NCI-H345 treated with DMSO at 0.1 percent for 48 hours (cell line): ENCODE data around the gene PPFIA4.

Experiments used
- DNase-seq: peaks from one replicate; lab custom pipeline; 2025; ENCODE audit not compliant: unreplicated experiment; lab: John Stamatoyannopoulos, UW

Gene PPFIA4

GRCh38 chr1:203098445-203098844 lies 72.2 kb downstream of the PPFIA4 start:
- no peak for DNase-seq

- DNase-seq = no peak
Measured at GRCh38 chr1:203098914-203099520, 72.7 kb downstream of the PPFIA4 start.

- no peak for DNase-seq
Measured at GRCh38 chr1:203099805-203100515, 73.7 kb downstream of the PPFIA4 start.

GRCh38 chr1:203100516-203100869 lies 74.2 kb downstream of the PPFIA4 start:
- DNase-seq = no peak

GRCh38 chr1:203101813-203102634 lies 75.7 kb downstream of the PPFIA4 start:
- DNase-seq = no peak

DNA sequence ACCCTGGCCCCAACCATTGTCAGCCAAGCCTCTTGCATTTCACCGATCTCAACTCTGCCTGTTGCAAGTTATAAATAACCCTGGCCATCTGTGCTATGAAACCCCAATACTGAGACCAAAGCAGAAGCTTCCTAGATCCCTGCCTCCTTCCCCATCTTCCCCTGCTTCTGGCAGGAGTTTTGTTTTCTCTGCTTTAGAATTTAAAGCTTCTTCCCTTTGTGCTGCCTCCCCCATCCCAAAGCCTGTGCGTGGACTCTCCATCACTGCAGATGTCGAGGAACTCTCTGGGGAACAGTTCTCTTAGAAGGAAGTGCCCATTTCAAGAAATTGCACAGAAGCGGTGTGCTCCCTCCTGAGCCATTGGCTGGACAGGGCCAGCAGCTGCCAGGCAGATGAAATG lies 76.9 kb downstream of the PPFIA4 start:
- no peak for DNase-seq

GRCh38 chr1:203103829-203104495 lies 77.7 kb downstream of the PPFIA4 start:
- no peak for DNase-seq

DNA sequence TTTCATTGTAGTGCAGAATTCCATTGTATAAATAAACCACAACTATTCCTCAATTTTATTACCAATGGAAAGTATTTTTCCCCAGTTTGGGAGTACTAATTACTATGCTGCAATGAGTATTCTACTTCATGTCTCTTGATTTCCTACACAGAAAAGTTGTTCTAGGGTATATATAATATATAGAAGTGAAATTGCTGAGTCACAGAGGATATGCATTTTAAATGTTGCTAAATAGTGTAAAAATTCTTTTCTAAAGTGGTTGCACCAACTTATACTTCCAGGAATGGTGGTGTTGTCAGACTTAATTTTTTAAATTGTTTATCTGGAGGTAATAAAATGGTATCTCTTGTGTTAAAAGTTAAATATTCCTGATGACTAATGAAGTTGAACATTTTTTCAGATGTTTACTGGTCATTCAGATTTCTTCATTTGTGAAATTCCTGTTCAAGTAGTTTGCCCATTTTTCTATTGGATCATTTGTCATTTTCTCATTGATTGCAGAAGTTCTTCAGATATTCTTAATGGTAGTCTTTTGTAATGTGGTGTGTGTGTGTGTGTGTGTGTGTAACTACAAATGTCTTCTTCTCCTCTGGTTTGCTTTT lies 78.6 kb downstream of the PPFIA4 start:
- DNase-seq = no peak

DNA sequence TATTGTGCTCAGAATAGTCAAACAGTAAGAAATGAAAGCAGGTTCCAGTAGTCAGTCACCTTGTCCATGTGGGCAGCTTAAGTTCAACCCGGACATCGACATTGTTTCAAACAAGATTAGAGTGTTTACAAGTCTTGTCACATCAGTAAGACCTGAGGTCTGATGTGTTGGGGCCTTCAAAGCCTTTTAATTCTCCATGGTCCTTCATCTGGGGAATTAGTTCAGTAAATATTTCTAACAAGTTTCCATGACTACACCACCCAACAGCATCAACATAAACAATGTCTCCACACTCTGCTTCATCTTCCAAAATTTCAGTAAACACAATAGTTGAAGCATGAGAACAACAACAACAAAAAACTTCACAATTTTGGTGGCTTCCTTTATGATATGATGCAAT lies 86.2 kb downstream of the PPFIA4 start:
- DNase-seq = no peak

GRCh38 chr1:203113308-203113707 lies 87.0 kb downstream of the PPFIA4 start:
- DNase-seq = no peak

GRCh38 chr1:203114202-203114601 lies 87.9 kb downstream of the PPFIA4 start:
- DNase-seq = no peak

GRCh38 chr1:203116091-203116820 lies 90.0 kb downstream of the PPFIA4 start:
- DNase-seq = no peak

DNA sequence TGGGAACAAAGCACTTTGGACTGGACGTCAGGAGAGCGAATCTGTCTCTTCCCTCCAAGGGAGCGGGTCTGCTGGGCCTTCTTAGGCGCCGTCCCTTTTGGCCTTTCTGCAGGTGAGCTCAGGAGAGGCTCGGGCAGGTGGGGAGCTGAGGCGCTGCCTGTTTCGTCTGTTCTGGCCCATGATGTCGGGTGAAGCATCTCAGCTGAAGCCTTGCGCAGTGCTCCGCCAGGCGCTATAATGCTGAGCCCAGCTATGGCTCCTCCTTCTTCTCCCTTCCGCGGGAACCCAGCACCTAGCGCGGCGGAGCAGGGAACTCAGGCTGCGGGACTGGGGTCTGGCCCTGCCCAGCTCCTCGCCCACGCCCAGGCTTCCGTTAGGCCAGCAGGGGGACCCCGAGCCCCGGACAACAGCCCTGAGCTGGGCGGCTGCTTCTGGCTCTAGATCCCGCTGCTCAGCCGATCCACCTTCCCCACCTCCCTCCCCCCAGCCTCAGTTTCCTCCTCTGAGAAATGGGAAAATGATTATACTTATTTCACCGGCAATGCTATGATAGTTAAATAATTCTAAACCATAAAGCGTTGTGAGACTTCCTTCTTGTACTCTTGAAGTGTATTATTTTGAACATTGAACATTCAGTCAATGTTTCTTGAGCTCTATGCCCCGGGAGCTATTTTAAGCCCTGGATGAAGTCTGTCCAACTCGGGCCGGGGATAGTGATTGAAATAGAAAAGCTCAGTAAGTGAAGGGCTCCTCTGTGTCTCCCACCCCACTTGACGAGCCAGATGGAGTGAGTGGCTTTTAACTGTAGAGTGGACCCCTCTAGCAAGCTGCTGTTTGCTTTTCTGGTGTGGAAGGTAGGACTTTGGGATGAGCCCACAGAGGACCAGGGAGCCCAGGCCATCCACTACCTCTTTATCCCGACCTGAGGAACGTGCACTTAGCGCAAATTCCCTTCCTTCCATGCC lies 91.6 kb downstream of the PPFIA4 start:
- DNase-seq = no peak

DNA sequence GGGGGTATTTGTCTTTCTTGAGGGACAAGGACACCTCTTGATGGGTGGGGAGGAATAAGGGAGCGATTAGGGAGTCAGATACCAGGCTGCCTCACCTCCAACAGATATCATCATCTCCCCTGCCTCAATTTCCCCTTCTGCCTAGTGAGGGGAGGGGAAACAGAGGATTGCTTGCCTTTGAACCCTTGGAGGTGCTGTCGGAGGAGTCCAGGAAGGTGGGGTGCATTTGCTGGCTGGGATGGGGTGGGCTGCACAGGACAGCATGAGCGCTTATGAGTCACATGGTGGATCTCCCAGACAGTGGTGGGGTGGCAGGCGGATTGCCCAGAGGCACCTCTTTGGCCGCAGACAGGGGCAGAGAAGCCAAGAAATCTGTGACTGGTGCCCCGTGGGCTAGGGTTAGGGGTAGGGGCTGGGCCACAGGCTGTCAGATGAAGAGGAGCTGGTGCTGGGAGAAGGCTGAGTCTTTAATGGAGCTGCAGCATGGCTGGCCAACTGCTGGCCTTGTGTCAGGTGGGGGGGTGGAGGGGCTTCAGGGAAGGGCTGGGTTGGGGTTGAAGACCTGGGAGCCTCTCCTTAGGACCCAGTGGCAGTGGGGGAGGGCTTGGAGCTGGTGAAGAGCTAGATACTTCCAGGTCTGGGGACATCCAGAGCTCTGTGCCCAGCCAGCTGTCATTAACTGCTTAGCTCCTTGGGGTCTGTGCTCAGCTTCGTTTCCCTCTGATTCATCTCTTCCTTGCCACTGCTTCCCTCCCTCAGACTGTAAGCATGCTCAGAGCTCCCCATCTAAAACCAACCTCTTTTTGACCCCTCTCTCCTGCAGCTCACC lies 94.2 kb downstream of the PPFIA4 start:
- DNase-seq = no peak

DNA sequence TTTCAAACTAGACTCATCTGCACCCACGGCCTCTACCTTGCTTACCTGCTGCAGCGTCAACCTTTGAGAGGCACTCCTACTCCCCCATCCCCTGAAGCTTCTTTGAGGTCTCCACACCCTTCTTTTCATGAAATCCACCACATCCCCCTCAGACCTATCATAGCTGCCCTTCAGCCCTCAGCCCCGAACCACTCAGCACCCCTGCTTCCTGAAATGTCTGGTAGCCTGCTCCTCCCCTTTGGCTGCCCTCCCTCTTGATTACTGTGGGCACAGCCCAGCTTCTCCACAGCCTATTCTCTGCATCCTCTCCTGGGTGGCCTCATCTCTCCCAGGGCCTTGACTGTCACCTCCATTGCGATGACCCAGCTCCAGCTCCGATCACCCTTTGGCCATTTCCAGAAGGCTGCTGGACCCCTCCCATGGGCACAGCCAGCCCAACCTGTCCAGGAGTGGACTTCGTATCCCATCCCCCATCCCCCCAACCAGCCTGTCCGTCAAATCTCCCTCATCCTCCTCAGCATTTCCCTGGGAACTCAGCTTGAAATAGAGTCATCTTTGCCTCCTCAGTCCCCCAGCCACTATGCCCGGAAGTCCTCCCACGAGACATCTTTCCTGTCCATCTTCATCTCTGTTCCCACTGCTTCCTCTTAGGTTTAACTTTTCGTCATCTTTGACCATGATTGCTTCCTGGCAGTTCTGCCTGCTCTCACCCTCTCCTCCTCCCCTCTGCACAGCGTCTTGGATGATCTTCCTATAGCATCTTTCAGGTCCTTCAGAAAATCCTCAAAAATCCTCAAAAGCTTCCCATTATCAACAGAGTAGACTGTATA lies 95.1 kb downstream of the PPFIA4 start:
- DNase-seq = no peak

DNA sequence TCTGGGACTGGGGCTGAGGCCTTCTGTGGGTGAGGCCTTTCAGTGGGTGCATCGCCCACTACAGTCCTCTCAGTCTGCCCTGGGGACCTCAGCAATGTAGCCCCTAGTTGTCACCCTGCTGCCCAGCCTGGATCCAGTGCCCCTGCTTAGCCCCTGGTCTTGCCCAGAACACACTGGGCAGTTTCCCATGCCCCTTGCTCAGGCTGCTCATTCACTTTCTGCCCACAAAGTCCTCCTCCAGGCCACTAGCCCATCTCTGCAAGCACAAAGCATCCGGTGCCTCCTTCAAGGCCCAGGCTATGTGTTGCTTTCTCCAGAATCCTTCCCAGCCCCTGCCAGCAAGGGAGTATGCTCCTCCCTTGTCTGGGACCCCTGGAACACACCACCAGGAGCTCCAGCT lies 95.9 kb downstream of the PPFIA4 start:
- no peak for DNase-seq

- DNase-seq = no peak
Measured at GRCh38 chr1:203124011-203124410, 97.7 kb downstream of the PPFIA4 start.
